ENCODE data around the gene TMEM80.

DNA sequence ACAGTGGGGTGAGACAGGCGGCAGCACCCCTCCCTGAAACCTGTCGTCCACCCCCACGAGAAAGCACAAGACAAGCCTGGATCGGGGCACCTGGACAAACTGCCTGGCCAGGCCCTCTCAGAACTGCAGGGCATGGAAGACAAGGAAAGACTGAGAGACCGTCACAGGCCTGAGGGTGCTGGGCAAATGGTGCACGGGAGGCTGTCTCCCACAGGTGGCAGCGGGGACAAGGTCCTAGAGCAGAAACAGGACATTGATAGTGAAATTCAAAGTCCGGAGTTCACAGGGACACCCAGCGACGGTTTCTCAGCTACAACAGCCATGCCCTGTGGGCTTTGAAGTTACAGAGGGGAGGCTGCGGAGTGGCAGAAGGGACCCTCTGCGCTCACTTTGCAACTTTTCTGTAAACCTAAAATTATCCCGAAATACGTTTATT, 37.9 kb upstream of the TMEM80 start:
- TF ChIP-seq EP300 (IDR thresholded peaks at IDR 0.05) = no peak
- TF ChIP-seq, protein P1, sequence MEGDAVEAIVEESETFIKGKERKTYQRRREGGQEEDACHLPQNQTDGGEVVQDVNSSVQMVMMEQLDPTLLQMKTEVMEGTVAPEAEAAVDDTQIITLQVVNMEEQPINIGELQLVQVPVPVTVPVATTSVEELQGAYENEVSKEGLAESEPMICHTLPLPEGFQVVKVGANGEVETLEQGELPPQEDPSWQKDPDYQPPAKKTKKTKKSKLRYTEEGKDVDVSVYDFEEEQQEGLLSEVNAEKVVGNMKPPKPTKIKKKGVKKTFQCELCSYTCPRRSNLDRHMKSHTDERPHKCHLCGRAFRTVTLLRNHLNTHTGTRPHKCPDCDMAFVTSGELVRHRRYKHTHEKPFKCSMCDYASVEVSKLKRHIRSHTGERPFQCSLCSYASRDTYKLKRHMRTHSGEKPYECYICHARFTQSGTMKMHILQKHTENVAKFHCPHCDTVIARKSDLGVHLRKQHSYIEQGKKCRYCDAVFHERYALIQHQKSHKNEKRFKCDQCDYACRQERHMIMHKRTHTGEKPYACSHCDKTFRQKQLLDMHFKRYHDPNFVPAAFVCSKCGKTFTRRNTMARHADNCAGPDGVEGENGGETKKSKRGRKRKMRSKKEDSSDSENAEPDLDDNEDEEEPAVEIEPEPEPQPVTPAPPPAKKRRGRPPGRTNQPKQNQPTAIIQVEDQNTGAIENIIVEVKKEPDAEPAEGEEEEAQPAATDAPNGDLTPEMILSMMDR (IDR thresholded peaks at IDR 0.05) = no peak
- no peak for TF ChIP-seq POLR2A (IDR thresholded peaks at IDR 0.05)
